Panc1 (cell line): ENCODE measurements around the gene LRRC3B. TPM values are rescaled to one million over a fixed set of nuclear protein-coding genes. Genes with fewer than 3 reads are reported as not detected.

Experiments
- ATAC-seq: fragments of 200-7000 bp; cut with Tn5 transposase; 2 replicates; pipeline ENCODE4 v1.9.1; 2020; ENCODE audit warnings: mild to moderate bottlenecking, moderate library complexity
- BruUV-seq: library from RNA; stranded (reverse); fragments of 400-500 nt; replicated peaks from 2 replicates; lab custom pipeline; 2021; lab: Mats Ljungman, UMichigan
- CTCF ChIA-PET: fragments of 300-600 bp; sonication (Branson Sonifier 250); formaldehyde crosslinking; loops from one replicate; lab custom pipeline; 2022; ENCODE audit warnings: antibody characterized with exemption; lab: Charles Lee
- POLR2A ChIA-PET: fragments of 300-600 bp; sonication (Branson Sonifier 250); formaldehyde crosslinking; loops from one replicate; lab custom pipeline; 2022; ENCODE audit warnings: antibody characterized with exemption; lab: Charles Lee
- DNase-seq: peaks from one replicate; pipeline ENCODE4 v3.0.0-alpha.2; 2010; ENCODE audit warnings: low read depth, low spot score
- H3K27ac ChIP-seq: 2 replicates; pipeline ENCODE4 v1.5.1; 2011; ENCODE audit warnings: mild to moderate bottlenecking, low read length, inconsistent platforms
- H3K27me3 ChIP-seq: fragments of 200-500 bp; sonication (Bioruptor generic); 2 replicates; pipeline ENCODE4 v1.6.0; 2014; ENCODE audit warnings: low read length, inconsistent platforms; ENCODE audit not compliant: control insufficient read depth, insufficient read depth
- H3K36me3 ChIP-seq: fragments of 200-500 bp; sonication (Bioruptor generic); 2 replicates; pipeline ENCODE4 v1.5.1; 2014; ENCODE audit warnings: inconsistent platforms, mild to moderate bottlenecking, low read length, moderate library complexity; ENCODE audit not compliant: control insufficient read depth, insufficient read depth
- H3K4me1 ChIP-seq: 2 replicates; pipeline ENCODE4 v1.5.1; 2011; ENCODE audit warnings: inconsistent platforms, mild to moderate bottlenecking, low read length, moderate library complexity; ENCODE audit not compliant: control insufficient read depth, insufficient read depth
- H3K4me3 ChIP-seq, 2 experiments: 2 replicates each; pipeline ENCODE4 v1.5.1; 2011 to 2012; ENCODE audit warnings: low read depth in 2 of 2, low read length in 2 of 2, mild to moderate bottlenecking in 2 of 2, inconsistent platforms in 1 of 2, moderate library complexity in 1 of 2
- H3K9me3 ChIP-seq: fragments of 200-500 bp; sonication (Bioruptor generic); 2 replicates; pipeline ENCODE4 v1.5.1; 2014; ENCODE audit warnings: low read depth, mild to moderate bottlenecking, inconsistent platforms, low read length, moderate library complexity; ENCODE audit not compliant: control insufficient read depth, insufficient read depth
- POLR2AphosphoS5 ChIP-seq: IDR thresholded peaks from 2 replicates; pipeline ENCODE4 v1.6.1; 2012; ENCODE audit warnings: mild to moderate bottlenecking, low read depth, low read length, moderate library complexity
- SIN3A ChIP-seq: IDR thresholded peaks from 2 replicates; pipeline ENCODE4 v1.6.1; 2012; ENCODE audit warnings: low read depth, mild to moderate bottlenecking, low read length, moderate library complexity, borderline replicate concordance; ENCODE audit not compliant: insufficient read depth
- TCF7L2 ChIP-seq: IDR thresholded peaks from 2 replicates; pipeline ENCODE4 v1.6.1; 2011; ENCODE audit warnings: mild to moderate bottlenecking, low read depth, low read length, inconsistent platforms
- in situ Hi-C: cut with HindIII; loops from 2 replicates; pipeline ENCODE4 v1.10.0; 2016; ENCODE audit warnings: low sequenced_read_pairs, low pct_unique_long_range_greater_than_20kb
- intact Hi-C: fragments of 100-400 bp; cut with micrococcal nuclease; formaldehyde crosslinking; loops from one replicate; pipeline ENCODE4 v1.10.0; 2022; ENCODE audit not compliant: unreplicated experiment
- total RNA-seq: library from RNA; stranded (reverse); gene quantifications from one replicate; pipeline ENCODE4 v1.2.1, GENCODE V29; 2021; ENCODE audit not compliant: unreplicated experiment
- TF ChIP-seq, protein P1 (sequence below), 2 experiments: IDR thresholded peaks; 2 replicates each; pipeline ENCODE4 v1.6.1; 2011 to 2012; ENCODE audit warnings: low read depth in 2 of 2, control low read depth in 1 of 2, low read length in 1 of 2, mild to moderate bottlenecking in 1 of 2, moderate library complexity in 1 of 2; ENCODE audit not compliant: insufficient read depth in 1 of 2
- TF ChIP-seq, protein P2 (sequence below): fragments of 450-650 bp; IDR thresholded peaks from 2 replicates; pipeline ENCODE4 v1.5.1; 2017; ENCODE audit warnings: mild to moderate bottlenecking

The LRRC3B gene
- total RNA-seq, 1 experiment from 2014 or later: not detected

GRCh38 chr3:26627080-26627479, 4.5 kb downstream of the LRRC3B start:
- POLR2A ChIA-PET: no interaction called here
- TF ChIP-seq SIN3A: no peak
- TF ChIP-seq, protein P1, sequence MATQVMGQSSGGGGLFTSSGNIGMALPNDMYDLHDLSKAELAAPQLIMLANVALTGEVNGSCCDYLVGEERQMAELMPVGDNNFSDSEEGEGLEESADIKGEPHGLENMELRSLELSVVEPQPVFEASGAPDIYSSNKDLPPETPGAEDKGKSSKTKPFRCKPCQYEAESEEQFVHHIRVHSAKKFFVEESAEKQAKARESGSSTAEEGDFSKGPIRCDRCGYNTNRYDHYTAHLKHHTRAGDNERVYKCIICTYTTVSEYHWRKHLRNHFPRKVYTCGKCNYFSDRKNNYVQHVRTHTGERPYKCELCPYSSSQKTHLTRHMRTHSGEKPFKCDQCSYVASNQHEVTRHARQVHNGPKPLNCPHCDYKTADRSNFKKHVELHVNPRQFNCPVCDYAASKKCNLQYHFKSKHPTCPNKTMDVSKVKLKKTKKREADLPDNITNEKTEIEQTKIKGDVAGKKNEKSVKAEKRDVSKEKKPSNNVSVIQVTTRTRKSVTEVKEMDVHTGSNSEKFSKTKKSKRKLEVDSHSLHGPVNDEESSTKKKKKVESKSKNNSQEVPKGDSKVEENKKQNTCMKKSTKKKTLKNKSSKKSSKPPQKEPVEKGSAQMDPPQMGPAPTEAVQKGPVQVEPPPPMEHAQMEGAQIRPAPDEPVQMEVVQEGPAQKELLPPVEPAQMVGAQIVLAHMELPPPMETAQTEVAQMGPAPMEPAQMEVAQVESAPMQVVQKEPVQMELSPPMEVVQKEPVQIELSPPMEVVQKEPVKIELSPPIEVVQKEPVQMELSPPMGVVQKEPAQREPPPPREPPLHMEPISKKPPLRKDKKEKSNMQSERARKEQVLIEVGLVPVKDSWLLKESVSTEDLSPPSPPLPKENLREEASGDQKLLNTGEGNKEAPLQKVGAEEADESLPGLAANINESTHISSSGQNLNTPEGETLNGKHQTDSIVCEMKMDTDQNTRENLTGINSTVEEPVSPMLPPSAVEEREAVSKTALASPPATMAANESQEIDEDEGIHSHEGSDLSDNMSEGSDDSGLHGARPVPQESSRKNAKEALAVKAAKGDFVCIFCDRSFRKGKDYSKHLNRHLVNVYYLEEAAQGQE (IDR thresholded peaks at IDR 0.05; ENCODE audit: insufficient read depth in 1 of 2, low read depth in 2 of 2, low read length in 1 of 2): no peak
- TF ChIP-seq, protein P2, sequence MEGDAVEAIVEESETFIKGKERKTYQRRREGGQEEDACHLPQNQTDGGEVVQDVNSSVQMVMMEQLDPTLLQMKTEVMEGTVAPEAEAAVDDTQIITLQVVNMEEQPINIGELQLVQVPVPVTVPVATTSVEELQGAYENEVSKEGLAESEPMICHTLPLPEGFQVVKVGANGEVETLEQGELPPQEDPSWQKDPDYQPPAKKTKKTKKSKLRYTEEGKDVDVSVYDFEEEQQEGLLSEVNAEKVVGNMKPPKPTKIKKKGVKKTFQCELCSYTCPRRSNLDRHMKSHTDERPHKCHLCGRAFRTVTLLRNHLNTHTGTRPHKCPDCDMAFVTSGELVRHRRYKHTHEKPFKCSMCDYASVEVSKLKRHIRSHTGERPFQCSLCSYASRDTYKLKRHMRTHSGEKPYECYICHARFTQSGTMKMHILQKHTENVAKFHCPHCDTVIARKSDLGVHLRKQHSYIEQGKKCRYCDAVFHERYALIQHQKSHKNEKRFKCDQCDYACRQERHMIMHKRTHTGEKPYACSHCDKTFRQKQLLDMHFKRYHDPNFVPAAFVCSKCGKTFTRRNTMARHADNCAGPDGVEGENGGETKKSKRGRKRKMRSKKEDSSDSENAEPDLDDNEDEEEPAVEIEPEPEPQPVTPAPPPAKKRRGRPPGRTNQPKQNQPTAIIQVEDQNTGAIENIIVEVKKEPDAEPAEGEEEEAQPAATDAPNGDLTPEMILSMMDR: no peak
- no peak for TF ChIP-seq POLR2AphosphoS5
- no peak for TF ChIP-seq TCF7L2
- in situ Hi-C loops: no loop called here

GRCh38 chr3:26628915-26629314, 6.3 kb downstream of the LRRC3B start:
- CTCF ChIA-PET: no interaction called here
- H3K4me3 ChIP-seq: no peak overlapping the region
- TF ChIP-seq, protein P1 (IDR thresholded peaks at IDR 0.05; ENCODE audit: insufficient read depth in 1 of 2, low read depth in 2 of 2, low read length in 1 of 2): no peak
- no peak for TF ChIP-seq POLR2AphosphoS5
- no peak for TF ChIP-seq TCF7L2
- no peak for TF ChIP-seq SIN3A
- TF ChIP-seq, protein P2: no peak
- intact Hi-C loops (no loop called here), in situ Hi-C loops (no loop called here)
- H3K36me3 ChIP-seq: no peaks in the 10 kb centered on the region
- H3K4me1 ChIP-seq: no peaks in the 10 kb centered on the region
- H3K27ac ChIP-seq: no peak overlapping the region
- no TSS peak for BruUV-seq
- H3K9me3 ChIP-seq: no peaks in the 10 kb centered on the region
- POLR2A ChIA-PET: no interaction called here
- H3K27me3 ChIP-seq: no peaks in the 10 kb centered on the region
- DNase-seq: no peak
- ATAC-seq: no peak

More at GRCh38 chr3:26627080-26627479, 4.5 kb downstream of the LRRC3B start:
- no TSS peak for BruUV-seq
- ATAC-seq (no peak), DNase-seq (no peak)
- H3K9me3 ChIP-seq: no peaks in the 10 kb centered on the region
- H3K27ac ChIP-seq: no peak overlapping the region
- CTCF ChIA-PET: no interaction called here
- no peaks in the 10 kb centered on the region for H3K36me3 ChIP-seq
- H3K27me3 ChIP-seq: no peaks in the 10 kb centered on the region
- no peak overlapping the region for H3K4me3 ChIP-seq
- H3K4me1 ChIP-seq: no peaks in the 10 kb centered on the region
- intact Hi-C loops: no loop called here
